Pulmonary artery endothelial cell (primary cell): ENCODE results near the gene DCUN1D1. TPM values are rescaled to one million over a fixed set of nuclear protein-coding genes. Genes with fewer than 3 reads are reported as not detected.

Experiments
- DNase-seq: peaks from one replicate; pipeline ENCODE4 v3.0.0-alpha.2; 2011; ENCODE audit warnings: low read depth, low spot score
- total RNA-seq: library from RNA; depleted of rRNA; stranded (reverse); fragments of >200 nt; gene quantifications from 2 replicates; pipeline ENCODE4 v1.2.3, GENCODE V29; 2014

DCUN1D1 gene
- total RNA-seq, 1 donor from 2014 or later: 24.7 TPM

DNA sequence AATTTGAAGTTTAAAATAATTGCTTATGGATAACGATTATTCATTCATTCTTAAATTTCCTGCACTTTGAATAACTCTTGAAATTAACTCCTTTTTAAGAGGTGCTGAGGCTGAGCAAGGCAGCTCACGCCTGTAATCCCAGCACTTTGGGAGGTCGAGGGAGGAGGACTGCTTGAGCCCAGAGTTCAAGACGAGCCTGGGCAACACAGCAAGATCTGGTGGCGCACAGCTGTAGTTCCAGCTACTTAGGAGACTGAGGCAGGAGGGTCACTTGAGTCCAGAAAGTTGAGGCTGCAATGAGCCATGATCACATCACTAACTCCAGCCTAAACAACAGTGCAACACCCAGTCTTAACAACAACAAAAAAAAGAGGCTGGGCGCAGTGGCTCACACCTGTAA, 8.0 kb downstream of the DCUN1D1 start:
- DNase-seq: no peak

GRCh38 chr3:182971637-182972036, 8.7 kb downstream of the DCUN1D1 start:
- no peak for DNase-seq

- DNase-seq: no peak
Measured at GRCh38 chr3:182970811-182971418, 9.4 kb downstream of the DCUN1D1 start.

DNA sequence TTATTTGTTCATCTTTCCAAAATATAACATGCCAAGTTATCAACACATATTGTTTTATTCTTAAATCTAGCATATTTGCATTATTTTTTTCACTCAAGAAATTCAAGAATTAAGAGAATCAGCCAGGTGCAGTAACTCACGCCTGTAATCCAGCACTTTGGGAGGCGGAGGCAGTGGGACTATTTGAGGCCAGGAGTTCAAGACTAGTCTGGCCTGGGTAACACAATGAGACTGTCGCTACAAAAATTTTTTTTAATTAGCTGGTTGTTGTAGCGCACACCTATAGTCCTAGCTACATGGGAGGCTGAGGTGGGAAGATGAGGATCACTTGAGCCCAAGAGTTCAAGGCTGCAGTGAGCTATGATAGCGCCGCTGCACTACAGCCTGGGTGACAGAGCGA, 10.5 kb downstream of the DCUN1D1 start:
- DNase-seq: no peak

DNA sequence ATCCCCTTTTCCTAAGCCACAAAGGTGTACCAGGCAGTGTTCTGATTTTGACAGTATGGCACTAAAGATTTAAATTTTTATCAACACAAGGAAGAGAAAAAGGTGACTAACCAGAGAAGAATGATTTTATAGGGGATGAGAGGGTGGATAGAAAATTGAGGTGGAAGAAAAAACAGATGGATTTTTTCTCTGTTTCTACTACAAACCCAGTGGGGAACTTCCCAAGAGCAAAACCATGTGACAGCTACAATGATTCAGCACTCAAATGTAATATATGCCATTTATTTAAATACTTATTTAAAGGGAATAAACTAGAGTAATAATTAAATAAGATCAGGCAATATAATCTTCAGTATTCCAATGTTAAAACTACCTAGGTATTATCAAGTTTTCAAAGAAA, 11.1 kb downstream of the DCUN1D1 start:
- no peak for DNase-seq

DNA sequence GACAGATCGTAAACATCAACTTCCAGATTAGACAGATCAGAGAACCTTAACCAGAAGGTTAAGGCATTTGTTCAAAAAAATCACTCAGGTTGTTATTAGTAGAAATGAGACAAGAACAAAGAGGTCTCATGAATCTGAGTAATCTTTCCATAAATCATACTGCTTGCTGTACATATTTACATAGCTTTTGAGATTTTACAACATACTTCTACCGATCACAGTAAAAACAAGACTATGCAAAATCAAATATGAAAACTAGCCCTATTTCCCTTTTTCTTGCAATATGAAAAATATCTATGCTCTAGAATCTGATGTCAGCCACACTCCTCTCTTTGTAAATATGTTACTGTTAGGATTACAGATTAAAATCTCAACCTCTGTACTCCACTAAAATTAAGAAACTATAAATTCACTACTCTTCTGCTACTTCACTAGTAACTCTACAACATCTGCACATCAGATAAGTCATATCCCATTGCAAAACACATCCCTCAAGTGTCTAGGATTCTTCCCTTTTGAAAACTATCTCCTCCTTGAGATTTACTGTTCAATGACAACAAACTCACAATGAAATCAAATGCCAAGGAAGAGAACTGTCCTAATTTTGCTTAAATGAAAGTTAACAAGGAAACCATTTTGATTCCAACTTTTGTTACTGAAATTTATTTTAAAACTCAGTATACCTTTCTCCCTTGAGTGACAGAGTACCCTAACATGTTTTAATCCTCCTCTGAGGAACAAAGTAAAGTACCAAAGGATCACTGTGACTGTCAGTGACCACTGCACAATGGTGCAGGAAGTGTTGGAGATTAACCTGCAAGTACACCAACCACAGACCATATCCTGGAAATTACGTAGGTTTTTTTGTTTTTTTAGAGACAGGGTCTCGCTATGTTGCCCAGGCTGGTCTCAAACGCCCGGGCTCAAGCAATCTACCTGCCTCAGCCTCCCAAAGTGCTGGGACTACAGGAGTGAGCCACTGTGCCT, 12.8 kb downstream of the DCUN1D1 start:
- DNase-seq: no peak

GRCh38 chr3:182965861-182966366, 14.4 kb downstream of the DCUN1D1 start:
- DNase-seq: no peak

DNA sequence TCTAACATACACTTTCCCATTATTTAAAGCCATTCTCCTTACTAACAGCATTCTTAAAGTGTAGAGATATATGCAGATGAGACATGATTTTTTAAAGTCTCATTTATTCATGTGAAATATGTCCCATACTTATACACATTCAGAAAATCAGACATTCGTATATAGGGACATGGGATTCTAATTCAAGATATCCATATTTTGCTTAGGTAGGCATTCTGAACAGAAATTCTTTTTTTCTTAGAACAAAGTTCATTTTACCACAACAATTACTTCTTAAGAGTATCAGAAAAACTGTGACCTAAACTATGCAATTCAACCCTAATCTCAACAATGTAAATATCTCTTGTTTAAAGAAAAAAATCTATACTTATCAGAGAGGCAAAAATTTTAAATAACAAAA, 16.2 kb downstream of the DCUN1D1 start:
- no peak for DNase-seq

DNA sequence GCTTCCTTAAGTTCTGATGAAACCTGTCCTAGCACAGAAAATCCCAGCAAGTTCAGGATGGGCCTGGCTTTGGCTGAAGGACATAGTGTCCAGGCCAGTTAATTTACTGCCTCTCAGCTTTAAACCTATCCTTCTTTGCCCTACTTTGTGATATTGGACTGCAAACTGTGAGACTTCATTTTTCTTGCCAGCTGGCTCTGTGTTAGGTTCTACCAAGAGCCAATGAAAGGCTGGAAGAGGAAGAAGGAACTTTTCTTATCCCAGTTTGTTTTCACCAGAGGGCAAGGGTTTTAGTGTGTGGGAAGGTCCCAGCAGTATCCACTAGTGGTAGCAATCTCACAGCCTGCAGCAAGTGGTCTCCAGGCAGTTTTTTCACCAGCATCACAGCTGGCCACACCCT, 18.2 kb downstream of the DCUN1D1 start:
- no peak for DNase-seq

DNA sequence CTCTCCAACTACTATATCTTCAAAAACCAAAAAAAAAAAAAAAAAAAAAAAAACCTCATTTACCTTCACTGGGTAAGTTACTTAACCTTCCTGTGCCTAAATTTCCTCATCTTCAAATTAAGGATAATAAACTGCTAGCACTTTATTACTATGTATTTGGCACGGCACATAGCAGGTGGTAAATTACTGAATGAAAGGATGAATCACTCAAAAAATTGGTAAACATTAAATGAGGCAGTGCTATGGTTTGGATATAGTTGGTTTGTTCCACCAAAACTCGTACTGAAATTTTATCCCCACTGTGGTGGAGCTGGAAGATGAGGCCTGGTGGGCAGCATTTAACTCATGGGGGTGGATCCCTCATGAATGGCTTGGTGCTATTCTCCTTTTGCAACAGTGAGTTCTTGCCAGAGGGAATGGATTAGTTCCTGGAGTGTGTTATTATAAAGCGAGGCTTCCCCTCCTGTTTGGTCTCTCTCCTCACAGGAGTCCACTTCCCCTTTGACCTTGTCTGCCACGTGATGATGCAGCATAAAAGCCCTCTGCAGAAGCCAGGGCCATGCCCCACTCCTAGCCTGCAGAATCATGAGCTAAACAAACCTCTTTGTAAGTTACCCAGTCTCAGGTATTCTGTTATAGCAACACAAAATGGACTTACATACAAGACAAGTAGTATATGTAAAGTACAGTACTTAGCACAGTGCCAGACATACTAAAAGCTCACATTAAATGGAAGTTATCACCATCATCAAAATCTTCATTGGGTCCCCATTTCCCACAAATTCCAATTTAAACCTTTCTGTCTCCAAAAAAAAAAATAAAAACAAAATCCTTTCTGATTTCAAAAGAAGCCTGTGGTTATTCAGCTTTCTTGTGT, 20.6 kb downstream of the DCUN1D1 start:
- no peak for DNase-seq

- no peak for DNase-seq
Measured at GRCh38 chr3:182957676-182958266, 22.6 kb downstream of the DCUN1D1 start.

- DNase-seq: no peak
Measured at GRCh38 chr3:182957226-182957625, 23.1 kb downstream of the DCUN1D1 start.

- no peak for DNase-seq
Measured at GRCh38 chr3:182954553-182955235, 25.6 kb downstream of the DCUN1D1 start.

GRCh38 chr3:182949688-182950087, 30.6 kb downstream of the DCUN1D1 start:
- no peak for DNase-seq

- no peak for DNase-seq
Measured at GRCh38 chr3:182948305-182948704, 32.0 kb downstream of the DCUN1D1 start.

DNA sequence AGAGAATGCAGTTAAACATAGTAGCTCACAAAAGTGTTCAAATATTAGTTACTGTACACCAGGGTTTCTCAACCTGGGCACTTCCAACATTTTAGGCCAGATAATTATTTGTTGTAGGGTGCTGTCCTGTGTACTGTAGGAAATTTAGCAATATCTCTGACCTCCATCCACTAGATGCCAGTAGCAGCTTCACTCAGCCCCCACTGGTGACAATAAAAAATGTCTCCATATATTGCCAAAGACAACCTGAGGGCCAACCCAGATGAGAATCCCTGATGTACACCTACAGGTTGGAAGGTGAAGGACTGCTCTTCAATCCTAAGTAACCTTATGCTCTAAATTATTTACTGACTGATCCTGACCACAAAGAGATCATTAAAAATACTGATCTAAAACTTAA, 32.5 kb downstream of the DCUN1D1 start:
- DNase-seq: no peak

- DNase-seq: no peak
Measured at GRCh38 chr3:182941719-182942118, 38.6 kb downstream of the DCUN1D1 start.

DNA sequence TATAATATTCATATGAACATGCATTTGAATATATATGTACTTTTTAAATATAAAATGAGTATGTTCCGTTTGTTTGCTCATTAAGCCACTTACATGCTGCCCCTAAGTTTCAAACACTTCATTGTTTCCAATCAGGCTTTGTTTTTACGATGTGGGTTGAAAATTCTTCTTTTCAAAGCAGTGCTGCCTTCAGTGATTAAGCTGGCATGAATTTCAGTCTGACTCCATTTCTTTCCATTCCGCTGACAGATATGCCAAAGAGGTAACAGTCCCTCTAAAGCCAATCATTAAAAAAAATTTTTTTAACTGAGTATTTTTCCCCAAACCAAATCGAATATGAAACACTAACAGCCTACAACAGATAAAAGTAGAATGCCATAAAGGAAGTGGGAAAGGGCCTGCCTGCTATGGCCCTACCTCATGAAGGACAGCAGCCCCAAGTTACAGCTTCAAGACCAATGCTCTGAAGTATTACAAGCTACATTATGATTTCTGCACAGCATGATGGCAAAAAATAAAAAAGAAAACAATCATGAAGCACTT, 40.0 kb downstream of the DCUN1D1 start:
- DNase-seq: no peak

- no peak for DNase-seq
Measured at GRCh38 chr3:182937293-182938051, 42.9 kb downstream of the DCUN1D1 start.

GRCh38 chr3:182936918-182937285, 43.4 kb downstream of the DCUN1D1 start:
- no peak for DNase-seq
